ENCODE data around the gene C10orf90.

DNA sequence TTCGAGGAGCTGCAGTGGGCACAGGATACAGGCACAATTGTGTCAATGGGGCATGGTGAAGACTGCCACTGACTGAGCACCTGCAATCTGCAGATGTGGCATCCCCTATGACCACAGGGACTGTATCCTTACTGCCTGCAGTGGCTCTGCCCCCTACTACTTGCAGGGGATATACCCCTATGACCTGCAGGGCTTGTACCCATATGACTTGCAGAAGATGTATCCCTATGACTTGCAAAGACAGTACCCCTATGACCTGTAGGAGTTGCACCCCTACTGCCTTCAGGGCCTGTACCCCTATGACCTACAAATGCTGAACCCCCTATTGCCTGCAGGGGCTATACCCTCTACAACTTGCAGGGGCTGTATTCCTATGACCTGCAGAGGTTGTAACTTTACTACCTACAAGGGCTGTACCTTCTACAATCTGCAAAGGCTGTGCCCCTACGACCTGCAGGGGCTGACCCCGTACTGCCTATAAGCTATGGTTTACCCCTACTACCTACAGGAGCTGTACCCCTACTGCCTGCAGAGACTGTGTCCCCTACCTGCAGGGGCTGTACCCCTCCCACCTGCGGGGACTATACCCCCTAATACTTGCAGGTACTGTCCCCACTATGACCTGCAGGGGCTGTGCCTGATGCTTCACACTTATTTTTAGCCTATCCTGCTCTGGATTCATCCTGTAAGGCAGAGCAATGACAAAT, 216.3 kb downstream of the C10orf90 start:
- TF ChIP-seq, protein P1, sequence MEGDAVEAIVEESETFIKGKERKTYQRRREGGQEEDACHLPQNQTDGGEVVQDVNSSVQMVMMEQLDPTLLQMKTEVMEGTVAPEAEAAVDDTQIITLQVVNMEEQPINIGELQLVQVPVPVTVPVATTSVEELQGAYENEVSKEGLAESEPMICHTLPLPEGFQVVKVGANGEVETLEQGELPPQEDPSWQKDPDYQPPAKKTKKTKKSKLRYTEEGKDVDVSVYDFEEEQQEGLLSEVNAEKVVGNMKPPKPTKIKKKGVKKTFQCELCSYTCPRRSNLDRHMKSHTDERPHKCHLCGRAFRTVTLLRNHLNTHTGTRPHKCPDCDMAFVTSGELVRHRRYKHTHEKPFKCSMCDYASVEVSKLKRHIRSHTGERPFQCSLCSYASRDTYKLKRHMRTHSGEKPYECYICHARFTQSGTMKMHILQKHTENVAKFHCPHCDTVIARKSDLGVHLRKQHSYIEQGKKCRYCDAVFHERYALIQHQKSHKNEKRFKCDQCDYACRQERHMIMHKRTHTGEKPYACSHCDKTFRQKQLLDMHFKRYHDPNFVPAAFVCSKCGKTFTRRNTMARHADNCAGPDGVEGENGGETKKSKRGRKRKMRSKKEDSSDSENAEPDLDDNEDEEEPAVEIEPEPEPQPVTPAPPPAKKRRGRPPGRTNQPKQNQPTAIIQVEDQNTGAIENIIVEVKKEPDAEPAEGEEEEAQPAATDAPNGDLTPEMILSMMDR (conservative IDR thresholded peaks at IDR 0.05; ENCODE audit: low read length) = no peak
- TF ChIP-seq EZH2phosphoT487 (IDR thresholded peaks at IDR 0.05; ENCODE audit: borderline replicate concordance) = no peak
